ENCODE data around the gene ATN1. TPM values are rescaled to one million over a fixed set of nuclear protein-coding genes. Genes with fewer than 3 reads are reported as not detected.

The ATN1 gene
- total and polyA plus RNA-seq, 10 donors = 10.1 to 112 (median 73.1) TPM

DNA sequence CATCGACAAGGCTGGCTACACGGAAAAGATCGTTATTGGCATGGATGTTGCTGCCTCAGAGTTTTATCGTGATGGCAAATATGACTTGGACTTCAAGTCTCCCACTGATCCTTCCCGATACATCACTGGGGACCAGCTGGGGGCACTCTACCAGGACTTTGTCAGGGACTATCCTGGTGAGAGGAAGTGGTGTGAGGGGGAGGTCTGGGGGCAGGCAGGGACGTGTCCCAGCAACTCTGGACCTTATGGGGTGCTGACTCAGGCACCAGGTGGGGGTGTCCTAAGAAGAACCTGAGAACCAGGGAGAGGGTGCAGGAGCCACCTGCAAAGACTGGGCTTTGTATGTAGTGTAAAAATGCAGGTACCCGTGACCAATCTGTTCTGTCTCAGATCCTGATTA is 8.2 kb upstream of the ATN1 start:
- Histone ChIP-seq H3K4me3 (no peak overlapping the region), H3K27me3 (replicated peaks in 1 of 7) (peaks cover 0 to 13% (median 0%) of the 10 kb centered on the region in 7 donors), H3K27ac (peak overlapping the region in 1 of 8 donors; percentile 27), H3K36me3 (peaks cover 0 to 31% (median 3%) of the 10 kb centered on the region in 6 donors), H3K4me1 (peaks cover 2 to 52% (median 41%) of the 10 kb centered on the region in 6 donors), H3K9me3 (no peaks in the 10 kb centered on the region)
- intact Hi-C loops (cut with DNase I; ENCODE audit: low total_unique reads) = no loop called here
- no peak for TF ChIP-seq POLR2A (IDR thresholded peaks at IDR 0.05)
- no peak for TF ChIP-seq POLR2AphosphoS5 (IDR thresholded peaks at IDR 0.05)
- no peak for TF ChIP-seq CTCF (IDR thresholded peaks at IDR 0.05 in 8 of 11, conservative IDR thresholded peaks at IDR 0.05 in 3 of 11)
- DNase-seq = peak; percentile 50
- 63 to 73% (median 65%) methylated on average over 7 of the region's 7 CpGs for WGBS, 5 donors

DNA sequence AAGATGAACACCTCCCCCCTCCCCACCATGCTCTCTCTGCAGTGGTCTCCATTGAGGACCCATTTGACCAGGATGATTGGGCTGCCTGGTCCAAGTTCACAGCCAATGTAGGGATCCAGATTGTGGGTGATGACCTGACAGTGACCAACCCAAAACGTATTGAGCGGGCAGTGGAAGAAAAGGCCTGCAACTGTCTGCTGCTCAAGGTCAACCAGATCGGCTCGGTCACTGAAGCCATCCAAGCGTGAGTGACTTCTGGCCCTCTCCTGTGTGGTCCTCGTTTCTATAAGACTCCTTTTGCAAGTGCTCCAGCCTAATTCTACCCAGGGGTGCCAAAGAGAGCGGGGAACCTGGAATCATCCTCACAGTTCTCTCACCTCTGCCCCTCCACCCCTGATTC is 6.2 kb upstream of the ATN1 start:
- WGBS, 5 donors = 80 to 93% (median 85%) methylated on average over 7 of the region's 7 CpGs
- peaks cover 0 to 26% (median 3%) of the 10 kb centered on the region in 6 donors for H3K36me3 ChIP-seq

GRCh38 chr12:6921996-6922946 is 5.5 kb upstream of the ATN1 start:
- Histone ChIP-seq H3K36me3 (peaks cover 0 to 19% (median 3%) of the 10 kb centered on the region in 6 donors), H3K4me1 (peaks cover 5 to 59% (median 55%) of the 10 kb centered on the region in 6 donors), H3K27me3 (replicated peaks in 1 of 7) (peaks cover 0 to 7% (median 0%) of the 10 kb centered on the region in 7 donors), H3K4me3 (peak overlapping the region in 1 of 8 donors; percentile 8), H3K27ac (peak overlapping the region in 6 of 8 donors; percentile 5 to 95 (median 56)), H3K9me3 (no peaks in the 10 kb centered on the region)
- WGBS, 5 donors = 53 to 58% (median 55%) methylated on average over 9 of the region's 9 CpGs
- peak; percentile 74 for DNase-seq
- TF ChIP-seq POLR2AphosphoS5 (IDR thresholded peaks at IDR 0.05) (peak in 1 of 3 donors; percentile 16), POLR2A (IDR thresholded peaks at IDR 0.05) (no peak), CTCF (IDR thresholded peaks at IDR 0.05 in 8 of 11, conservative IDR thresholded peaks at IDR 0.05 in 3 of 11) (no peak)
- intact Hi-C loops (cut with DNase I; ENCODE audit: low total_unique reads) = no loop called here

More for the DNA sequence above, 6.2 kb upstream of the ATN1 start:
- Histone ChIP-seq H3K4me1 (peaks cover 5 to 52% (median 48%) of the 10 kb centered on the region in 6 donors), H3K27ac (peak overlapping the region in 3 of 8 donors; percentile 55 to 95 (median 62)), H3K9me3 (no peaks in the 10 kb centered on the region), H3K4me3 (no peak overlapping the region), H3K27me3 (replicated peaks in 1 of 7) (no peaks in the 10 kb centered on the region)
- TF ChIP-seq POLR2AphosphoS5 (IDR thresholded peaks at IDR 0.05) (no peak), CTCF (IDR thresholded peaks at IDR 0.05 in 8 of 11, conservative IDR thresholded peaks at IDR 0.05 in 3 of 11) (no peak), POLR2A (IDR thresholded peaks at IDR 0.05) (no peak)
- DNase-seq = peak; percentile 61
- intact Hi-C loops (cut with DNase I; ENCODE audit: low total_unique reads) = no loop called here

All from spleen (tissue), 11 donors.